Uterus (tissue), 4 donors: ENCODE data around the gene ARID3B. TPM values are rescaled to one million over a fixed set of nuclear protein-coding genes. Genes with fewer than 3 reads are reported as not detected.
"Not testable (repeated sequence)": the region's sequence is repeated elsewhere in the genome, so short reads cannot be mapped to it uniquely, and the experiment has no call there.

Experiments used
- DNase-seq, 2 donors: peaks; one replicate each; pipeline ENCODE4 v3.0.0-alpha.2; 2019 to 2020
- H3K27ac ChIP-seq, 2 donors: fragments of 200-600 bp; sonication (generic); 1 replicate in 1 of 2; 2 replicates in 1 of 2; pipeline ENCODE4 v1.5.1; 2016 to 2018
- H3K27me3 ChIP-seq, 2 donors: fragments of 200-600 bp; sonication (generic); one replicate each; pipeline ENCODE4 v1.5.1; 2018 to 2019; ENCODE audit warnings: control low read depth in 1 of 2
- H3K36me3 ChIP-seq, 2 donors: fragments of 200-600 bp; sonication (generic); one replicate each; pipeline ENCODE4 v1.5.1; 2019; ENCODE audit warnings: control low read depth in 1 of 2
- H3K4me1 ChIP-seq, 2 donors: fragments of 200-600 bp; sonication (generic); one replicate each; pipeline ENCODE4 v1.5.1; 2018 to 2019; ENCODE audit warnings: control low read depth in 1 of 2
- H3K4me3 ChIP-seq, 2 donors: fragments of 200-600 bp; sonication (generic); 1 replicate in 1 of 2; 2 replicates in 1 of 2; pipeline ENCODE4 v1.5.1; 2018 to 2019; ENCODE audit warnings: mild to moderate bottlenecking in 1 of 2
- H3K9me3 ChIP-seq, 2 donors: fragments of 200-600 bp; sonication (generic); one replicate each; pipeline ENCODE4 v1.5.1; 2019; ENCODE audit warnings: control low read depth in 1 of 2
- CTCF ChIP-seq, 4 experiments: fragments of 200-600 bp in 2 of 4; fragments of 450-650 bp in 2 of 4; sonication (generic) in 2 of 4; IDR thresholded peaks; one replicate each; pipeline ENCODE4 v1.5.1; 2016 to 2019; ENCODE audit warnings: antibody characterized with exemption in 4 of 4, mild to moderate bottlenecking in 2 of 4, moderate library complexity in 1 of 4
- POLR2A ChIP-seq, 2 donors: fragments of 450-650 bp; IDR thresholded peaks; one replicate each; pipeline ENCODE4 v1.6.1; 2016; ENCODE audit warnings: antibody characterized with exemption in 2 of 2, mild to moderate bottlenecking in 1 of 2, moderate library complexity in 1 of 2
- intact Hi-C: fragments of 100-400 bp; cut with DNase I; formaldehyde crosslinking; loops from one replicate; pipeline ENCODE4 v1.15.1; 2023; ENCODE audit warnings: low total_unique reads
- total RNA-seq, 4 donors: library from RNA; depleted of rRNA in 3 of 4; stranded (reverse); fragments of >200 nt in 3 of 4; gene quantifications; one replicate each; pipeline versions ENCODE4 v1.1.0 to v1.2.4, GENCODE V29; 2014 to 2023
- donor health status: DM: yes; HTN: yes; CAD: no.

Gene ARID3B
- total RNA-seq, 4 donors from 2014 or later, result 1.5 to 8.8 (median 3.7) TPM

GRCh38 chr15:74592222-74592621, 51.2 kb downstream of the ARID3B start:
- no peaks in the 10 kb centered on the region for H3K27me3 ChIP-seq
- no peaks in the 10 kb centered on the region for H3K36me3 ChIP-seq
- no peak overlapping the region for H3K27ac ChIP-seq
- no peaks in the 10 kb centered on the region for H3K4me1 ChIP-seq
- DNase-seq, result no peak
- no peak overlapping the region for H3K4me3 ChIP-seq
- intact Hi-C loops, result no loop called here
- TF ChIP-seq POLR2A (IDR thresholded peaks at IDR 0.05) (no peak), CTCF (IDR thresholded peaks at IDR 0.05) (no peak)
- no peaks in the 10 kb centered on the region for H3K9me3 ChIP-seq

GRCh38 chr15:74593122-74593521, 52.1 kb downstream of the ARID3B start:
- no peak for TF ChIP-seq POLR2A (IDR thresholded peaks at IDR 0.05)
- no peak for TF ChIP-seq CTCF (IDR thresholded peaks at IDR 0.05)
- Histone ChIP-seq H3K36me3 (no peaks in the 10 kb centered on the region), H3K27ac (no peak overlapping the region), H3K27me3 (no peaks in the 10 kb centered on the region), H3K4me3 (no peak overlapping the region), H3K9me3 (no peaks in the 10 kb centered on the region), H3K4me1 (no peaks in the 10 kb centered on the region)
- no peak for DNase-seq
- intact Hi-C loops, result no loop called here

GRCh38 chr15:74594455-74594854, 53.4 kb downstream of the ARID3B start:
- Histone ChIP-seq H3K27ac (no peak overlapping the region), H3K36me3 (no peaks in the 10 kb centered on the region), H3K4me3 (no peak overlapping the region), H3K9me3 (no peaks in the 10 kb centered on the region), H3K27me3 (no peaks in the 10 kb centered on the region), H3K4me1 (peaks cover 0 to 2% of the 10 kb centered on the region in 2 donors)
- DNase-seq, result no peak
- intact Hi-C loops, result no loop called here
- no peak for TF ChIP-seq POLR2A (IDR thresholded peaks at IDR 0.05)
- no peak for TF ChIP-seq CTCF (IDR thresholded peaks at IDR 0.05)

GRCh38 chr15:74595271-74595670, 54.3 kb downstream of the ARID3B start:
- no peak for DNase-seq
- Histone ChIP-seq H3K4me1 (peaks cover 0 to 7% of the 10 kb centered on the region in 2 donors), H3K36me3 (no peaks in the 10 kb centered on the region), H3K9me3 (no peaks in the 10 kb centered on the region), H3K4me3 (no peak overlapping the region), H3K27me3 (no peaks in the 10 kb centered on the region), H3K27ac (no peak overlapping the region)
- TF ChIP-seq POLR2A (IDR thresholded peaks at IDR 0.05), result no peak
- no peak for TF ChIP-seq CTCF (IDR thresholded peaks at IDR 0.05)
- intact Hi-C loops, result no loop called here

- H3K36me3 ChIP-seq, H3K9me3 ChIP-seq, intact Hi-C loops, H3K27me3 ChIP-seq, H3K4me1 ChIP-seq, H3K27ac ChIP-seq, H3K4me3 ChIP-seq, DNase-seq: not testable (repeated sequence)
These were observed 55.7 kb downstream of the ARID3B start for GRCh38 chr15:74596736-74597135.

- not testable (repeated sequence) for DNase-seq
These were observed 56.2 kb downstream of the ARID3B start for GRCh38 chr15:74597146-74597705.

More at GRCh38 chr15:74597146-74597705, 56.2 kb downstream of the ARID3B start:
- H3K4me3 ChIP-seq, H3K27me3 ChIP-seq, H3K4me1 ChIP-seq, H3K9me3 ChIP-seq, H3K36me3 ChIP-seq, H3K27ac ChIP-seq, intact Hi-C loops: not testable (repeated sequence)
